HG02610 (cell line): ENCODE measurements around the gene PROM1.

Source experiments
- ATAC-seq: cut with Tn5 transposase; IDR thresholded peaks from one replicate; pipeline ENCODE4 v1.9.1; 2021; ENCODE audit warnings: mild to moderate bottlenecking, moderate library complexity; ENCODE audit not compliant: unreplicated experiment

PROM1 gene

DNA sequence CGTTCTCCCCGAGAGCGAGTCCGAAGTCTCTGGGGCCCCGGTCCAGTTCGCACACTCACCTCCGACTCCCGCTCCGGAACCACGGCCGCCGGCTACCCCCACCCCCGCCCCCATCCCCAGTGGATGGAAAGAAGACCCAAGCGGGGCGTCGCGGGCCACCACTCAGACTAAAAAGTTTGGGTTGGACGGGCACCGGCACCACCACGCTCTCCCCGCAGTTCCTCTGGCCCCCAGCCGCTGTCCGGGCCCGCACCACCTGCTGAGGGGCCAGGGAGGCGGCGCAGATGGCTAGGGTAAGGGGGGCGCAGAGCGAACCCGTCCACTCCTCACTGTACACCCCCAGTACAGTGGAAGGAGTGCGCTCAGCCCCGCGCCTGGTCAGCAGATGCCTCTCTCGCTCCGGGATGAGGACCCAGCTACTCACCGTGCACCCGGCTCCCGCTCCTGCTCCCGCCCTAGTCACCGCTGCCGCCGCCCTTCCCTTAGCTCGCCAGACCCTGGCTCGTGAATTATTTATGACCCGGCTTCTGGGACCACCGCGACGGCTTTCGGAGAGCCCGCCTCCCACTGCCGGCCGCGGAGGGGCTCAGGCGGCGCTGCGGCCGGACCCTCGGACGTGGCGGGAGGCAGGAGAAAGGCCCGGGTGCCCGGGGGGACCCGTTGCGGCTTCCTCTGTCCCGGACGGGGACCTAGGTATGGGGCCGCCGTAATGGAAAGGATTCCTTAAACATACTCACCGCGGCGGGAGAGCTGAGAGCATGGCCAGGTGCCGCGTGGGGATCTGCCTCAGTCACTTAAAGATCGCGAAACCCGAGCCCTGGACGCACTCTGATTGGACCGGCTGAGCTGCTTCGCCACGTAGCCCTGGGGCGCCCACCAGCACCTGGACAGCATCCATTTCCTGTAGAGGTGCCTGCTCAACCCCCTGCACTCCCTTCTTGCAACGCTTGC lies at the start of gene PROM1:
TSS of gene PROM1 (minus strand) at position 783 of the 951 bp plus-strand sequence. CDS start 8,117 bp downstream, outside the sequence.
- no peak for ATAC-seq

DNA sequence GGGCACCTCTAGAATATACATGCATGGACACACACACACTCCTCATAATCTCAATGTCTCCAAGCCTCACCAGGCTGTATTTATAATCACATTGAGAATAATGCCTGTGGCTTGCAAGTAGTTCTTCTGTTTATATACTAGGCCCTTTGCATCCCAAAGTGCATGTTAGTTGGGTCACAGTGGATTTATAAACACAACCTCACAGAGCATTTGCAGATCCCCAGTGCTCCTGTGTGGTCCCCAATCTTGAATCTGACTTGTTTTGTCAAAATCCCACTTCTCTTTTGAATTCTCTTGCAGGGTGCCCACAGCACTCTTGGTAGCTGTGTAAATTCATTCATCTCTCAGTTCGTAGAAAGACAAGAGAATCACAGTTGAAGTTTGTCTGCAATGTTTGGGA lies 49.6 kb upstream of the PROM1 start:
- ATAC-seq = no peak

DNA sequence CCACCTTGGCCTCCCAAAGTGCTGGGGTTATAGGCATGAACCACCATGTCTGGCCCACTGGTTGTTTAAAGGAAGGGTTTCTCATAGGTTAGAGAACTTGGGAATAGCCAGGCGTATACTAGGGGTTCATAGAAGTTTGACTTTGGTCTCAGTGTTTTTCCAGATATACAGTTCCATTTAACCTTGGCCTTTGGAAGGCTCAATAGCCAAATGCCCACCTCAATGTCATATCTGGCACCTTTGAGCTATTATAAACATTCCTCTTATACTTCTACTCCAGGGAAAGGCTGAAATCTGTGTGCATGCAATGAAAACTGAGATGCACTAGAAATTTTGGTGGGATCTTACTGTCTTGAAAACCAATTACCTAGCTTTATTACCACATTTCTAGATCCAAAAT lies 47.5 kb upstream of the PROM1 start:
- ATAC-seq = no peak

DNA sequence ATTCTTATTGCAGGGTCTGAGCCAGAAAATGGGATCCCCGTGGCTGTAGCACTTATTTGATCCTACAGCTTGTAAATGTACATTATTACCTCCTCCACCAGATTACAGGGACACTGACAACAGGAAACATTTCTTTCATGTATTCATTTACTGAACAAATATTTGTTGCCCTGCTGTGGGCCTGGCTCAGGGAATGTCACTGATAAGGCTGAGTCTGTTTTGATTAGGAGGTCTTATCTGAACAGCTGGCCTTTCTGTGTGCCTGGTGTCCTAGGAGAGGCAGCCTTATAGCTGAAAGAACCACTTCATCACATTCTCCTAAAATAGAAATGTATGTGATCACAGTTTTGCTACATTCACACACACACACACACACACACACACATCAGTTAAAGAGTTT lies 45.5 kb upstream of the PROM1 start:
- ATAC-seq = no peak

- ATAC-seq = no peak
Measured at GRCh38 chr4:16126714-16127113, 42.9 kb upstream of the PROM1 start.

DNA sequence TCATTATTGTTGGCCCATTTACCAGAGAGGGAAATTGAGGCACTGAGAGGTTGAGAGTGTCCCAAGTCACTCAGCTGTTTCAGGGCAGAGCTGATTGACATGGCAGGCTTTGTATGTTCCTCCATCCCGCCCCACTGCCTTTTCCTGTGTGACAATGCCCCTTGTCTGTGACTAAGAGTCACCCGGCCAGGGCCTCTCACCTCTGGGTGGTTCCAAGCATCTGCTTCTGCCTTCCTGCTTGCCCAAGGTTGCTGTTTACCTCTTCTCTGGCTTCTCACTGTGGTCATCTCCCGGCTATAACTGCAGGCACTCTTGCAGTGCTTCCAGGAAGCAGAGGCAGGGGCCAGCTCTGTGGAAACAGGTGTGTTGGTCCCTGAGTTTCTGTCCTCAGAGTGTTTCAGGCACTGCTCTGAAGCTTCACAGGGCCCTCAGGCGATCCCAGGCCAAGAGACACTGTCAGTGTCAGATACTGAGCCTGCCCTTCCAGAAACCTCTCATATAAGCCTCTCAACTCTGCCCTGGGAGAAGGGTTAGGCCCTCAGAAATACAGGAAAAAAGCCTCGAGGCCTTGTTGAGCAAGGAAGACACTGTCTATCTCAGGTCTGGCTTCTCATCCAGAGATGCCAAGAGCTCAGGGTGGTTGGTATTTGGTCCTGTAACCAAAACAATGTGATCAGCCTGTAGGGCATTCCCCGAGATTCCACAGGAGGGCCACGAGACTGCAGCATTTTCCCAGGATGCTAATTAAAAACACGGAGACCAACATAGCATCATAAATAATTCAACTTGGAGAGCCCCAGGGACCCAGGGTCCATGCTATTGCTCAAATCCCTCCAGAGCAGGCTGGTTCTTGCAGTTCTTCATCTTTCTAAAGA lies 42.0 kb upstream of the PROM1 start:
- no peak for ATAC-seq

GRCh38 chr4:16124232-16124631 lies 40.4 kb upstream of the PROM1 start:
- no peak for ATAC-seq

GRCh38 chr4:16123356-16124084 lies 39.7 kb upstream of the PROM1 start:
- no peak for ATAC-seq

- no peak for ATAC-seq
Measured at GRCh38 chr4:16122784-16123183, 39.0 kb upstream of the PROM1 start.

DNA sequence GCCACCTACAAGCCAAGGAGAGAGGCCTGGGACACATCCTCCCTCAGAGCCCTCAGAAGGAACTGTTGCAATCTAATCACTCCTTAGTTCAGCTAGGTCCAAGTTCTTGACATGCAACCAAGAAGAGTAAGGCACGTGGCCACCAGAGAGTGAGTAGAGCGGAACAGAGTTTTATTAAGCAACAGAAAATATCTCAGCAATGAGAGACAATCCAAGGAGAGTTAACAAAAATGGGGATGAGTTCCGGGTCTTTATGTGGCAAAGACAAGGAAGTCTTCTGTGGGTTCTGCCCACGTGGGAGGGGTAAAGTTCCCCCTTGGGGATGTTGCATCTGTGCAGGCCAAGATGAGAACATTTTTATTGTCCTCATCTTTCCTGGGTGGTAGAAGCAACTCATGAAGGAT lies 38.5 kb upstream of the PROM1 start:
- no peak for ATAC-seq

DNA sequence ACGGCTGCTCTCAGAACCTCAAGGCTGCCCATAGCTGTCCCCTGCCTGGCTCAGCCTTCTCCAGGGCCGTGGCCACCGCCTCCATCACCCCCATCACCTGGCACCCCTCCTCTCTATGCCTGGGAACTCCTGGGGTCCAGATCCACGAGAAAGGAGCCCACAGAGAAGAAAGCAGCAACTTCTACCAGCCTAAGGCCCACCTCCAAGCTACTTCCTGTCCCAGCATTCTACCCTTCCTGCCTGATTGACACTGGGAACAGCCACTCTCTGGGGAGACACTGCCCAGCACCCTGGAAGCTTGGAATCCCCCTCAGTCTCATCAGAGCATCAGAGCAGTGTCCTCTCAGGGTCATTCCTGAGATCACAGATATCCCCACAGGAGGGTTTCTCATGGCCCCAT lies 36.9 kb upstream of the PROM1 start:
- no peak for ATAC-seq

GRCh38 chr4:16119981-16120380 lies 36.2 kb upstream of the PROM1 start:
- ATAC-seq = no peak

DNA sequence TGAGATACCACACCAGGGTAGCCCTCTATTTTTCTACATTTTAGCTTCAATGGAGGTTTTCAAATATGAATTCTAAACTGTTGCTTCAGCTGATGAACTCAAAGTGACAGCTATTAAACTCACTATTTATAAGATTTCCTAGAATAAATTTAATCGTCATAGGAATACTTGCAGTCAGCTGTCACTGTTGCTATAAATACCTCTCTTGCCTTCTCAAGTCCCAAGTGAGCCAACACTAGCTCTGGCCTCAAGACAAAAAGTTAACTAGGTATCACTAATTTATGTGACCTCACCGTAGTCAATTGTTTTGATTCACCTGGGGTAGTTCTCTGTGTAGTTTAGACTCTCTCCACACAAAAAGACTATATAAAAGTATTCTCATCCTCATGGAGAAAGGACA lies 34.3 kb upstream of the PROM1 start:
- ATAC-seq = no peak

DNA sequence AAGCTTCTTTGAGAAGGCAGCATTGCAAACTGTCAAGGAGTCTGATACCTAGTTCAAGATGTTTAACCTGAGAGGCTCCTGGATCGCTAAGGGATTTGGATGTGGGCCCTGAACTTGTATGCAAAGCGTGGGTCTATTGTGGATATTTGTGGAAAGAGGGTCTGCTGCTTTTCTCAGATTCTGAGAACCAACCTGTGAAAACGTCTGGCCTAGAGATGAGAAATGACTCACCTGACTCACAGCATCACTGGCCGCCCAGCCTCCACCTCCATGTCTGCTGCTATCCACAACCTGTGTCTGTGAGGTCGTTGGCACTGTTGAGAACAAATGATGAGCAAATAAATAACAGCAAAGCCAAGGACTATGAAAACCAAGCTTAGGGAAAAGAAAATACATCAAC lies 33.3 kb upstream of the PROM1 start:
- ATAC-seq = no peak

GRCh38 chr4:16116493-16116990 lies 32.7 kb upstream of the PROM1 start:
- no peak for ATAC-seq

DNA sequence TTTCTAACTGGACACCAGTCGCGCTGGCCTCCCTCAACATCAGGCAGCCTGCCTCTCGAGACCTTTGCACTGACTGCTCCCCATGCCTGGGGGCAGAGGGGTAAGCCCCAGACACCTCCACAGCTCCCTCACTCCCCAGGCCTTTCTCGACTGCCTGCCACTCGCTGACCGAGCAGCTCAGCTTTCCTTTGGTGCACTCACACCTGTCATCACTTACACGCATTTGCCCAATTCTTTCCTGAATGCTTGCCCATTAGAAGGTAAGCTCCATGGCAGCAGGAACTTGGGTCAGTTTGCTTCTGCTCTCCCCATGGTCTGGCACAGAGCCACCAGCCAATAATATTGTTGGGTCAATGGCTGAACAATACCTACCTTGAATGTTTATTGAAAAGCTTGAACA lies 32.2 kb upstream of the PROM1 start:
- ATAC-seq = no peak

DNA sequence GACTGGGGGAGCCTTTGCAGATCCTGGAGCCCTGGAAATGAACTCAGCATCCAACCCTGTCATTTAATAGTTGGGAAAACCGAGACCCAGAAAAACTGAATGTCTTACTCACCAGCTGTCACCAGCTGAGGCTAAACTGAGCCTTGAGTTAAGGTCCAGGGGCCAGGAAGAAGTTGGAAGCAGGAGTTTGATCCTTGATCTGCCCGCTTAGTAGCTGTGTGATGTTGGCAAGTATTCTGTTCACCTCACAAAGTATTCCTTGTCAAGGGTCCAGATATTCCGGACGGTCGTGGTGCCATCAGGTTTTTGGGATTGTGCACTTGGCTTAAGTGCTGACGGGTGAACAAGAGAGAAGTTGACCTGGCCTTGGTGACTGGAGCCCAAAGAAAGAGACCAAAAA lies 30.7 kb upstream of the PROM1 start:
- ATAC-seq = no peak

DNA sequence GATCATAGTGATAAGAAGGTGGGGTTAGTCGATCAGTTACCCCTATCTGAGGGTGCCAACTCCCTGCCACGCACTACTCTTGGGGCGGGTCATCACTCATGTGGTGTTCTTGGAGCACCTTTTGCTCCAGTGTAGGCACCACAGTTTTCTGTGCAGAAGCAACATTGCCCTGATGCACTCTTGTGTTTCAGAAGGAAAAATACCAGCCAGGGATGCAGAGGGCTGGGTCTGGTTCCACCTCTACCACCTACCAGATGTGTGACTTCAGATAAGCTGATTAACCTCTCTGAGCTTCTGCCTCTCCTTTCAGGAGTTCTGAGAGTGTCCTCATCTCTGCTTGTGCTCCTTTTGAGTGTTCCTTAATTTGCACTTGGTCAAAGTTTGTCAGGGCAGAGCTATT lies 29.9 kb upstream of the PROM1 start:
- no peak for ATAC-seq

DNA sequence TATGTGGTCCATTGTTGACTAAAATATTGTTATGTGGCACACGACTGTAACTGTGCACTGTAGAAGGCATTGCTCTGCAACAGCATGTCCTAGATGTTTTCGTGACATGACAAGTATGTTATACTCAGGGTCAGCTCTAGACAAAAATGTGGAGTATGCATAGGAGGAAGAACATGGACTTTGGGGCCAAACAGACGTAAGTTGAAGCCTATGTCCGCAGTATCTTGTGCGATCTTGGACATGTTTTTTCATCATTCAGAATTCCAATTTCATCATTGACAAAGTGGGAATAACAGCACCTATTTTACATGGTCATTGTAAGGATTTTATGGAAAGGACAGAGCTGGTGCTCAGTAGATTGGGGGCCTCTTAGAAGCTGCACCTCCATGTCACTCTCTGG lies 27.7 kb upstream of the PROM1 start:
- ATAC-seq = no peak

DNA sequence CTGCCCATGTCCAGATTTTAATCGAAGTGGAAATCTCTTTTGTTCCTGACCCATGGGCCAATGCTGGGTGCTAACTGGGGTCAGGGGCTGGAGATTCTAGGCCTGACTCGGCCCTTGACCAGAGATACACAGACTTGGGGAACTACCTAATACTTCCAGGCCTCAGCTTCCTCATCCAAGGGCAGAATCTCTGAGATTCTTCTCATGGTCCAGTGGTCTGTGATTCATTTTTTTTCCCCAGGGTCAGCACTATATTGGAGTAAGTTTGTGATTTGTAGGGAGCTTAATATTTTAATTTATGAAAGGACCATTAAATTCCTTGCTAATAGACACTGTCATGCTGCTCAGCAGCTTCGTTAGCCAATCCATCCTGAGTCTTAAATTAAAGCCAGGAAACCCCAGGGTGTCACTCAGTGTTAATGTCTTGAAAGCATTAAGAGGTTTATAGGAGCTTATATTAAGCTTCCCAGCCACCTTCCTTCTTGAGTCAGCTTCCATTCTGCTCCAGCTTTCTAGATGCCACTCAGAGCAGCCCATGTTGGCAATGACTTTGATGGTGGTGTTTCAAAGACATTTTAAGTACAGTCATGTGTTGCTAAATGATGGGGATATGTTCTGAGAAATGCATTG lies 27.0 kb upstream of the PROM1 start:
- ATAC-seq = no peak

GRCh38 chr4:16110199-16110598 lies 26.4 kb upstream of the PROM1 start:
- no peak for ATAC-seq
